Ectodermal cell (in vitro differentiated cells): ENCODE data around the gene OR2A14.
"Not testable (repeated sequence)": the region's sequence is repeated elsewhere in the genome, so short reads cannot be mapped to it uniquely, and the experiment has no call there.

ENCODE experiments used
- H3K27ac ChIP-seq: 2 replicates; pipeline ENCODE4 v1.7.0; 2013; ENCODE audit warnings: mild to moderate bottlenecking, low read depth, low read length; ENCODE audit not compliant: insufficient read depth, poor library complexity, severe bottlenecking
- H3K27me3 ChIP-seq: 2 replicates; pipeline ENCODE4 v1.7.0; 2013; ENCODE audit warnings: mild to moderate bottlenecking, low read length; ENCODE audit not compliant: insufficient read depth, control insufficient read depth, poor library complexity, severe bottlenecking
- H3K36me3 ChIP-seq: one replicate; pipeline ENCODE4 v1.7.0; 2013; ENCODE audit warnings: low read length; ENCODE audit not compliant: control insufficient read depth, insufficient read depth
- H3K4me1 ChIP-seq: one replicate; pipeline ENCODE4 v1.7.0; 2013; ENCODE audit warnings: low read length; ENCODE audit not compliant: control insufficient read depth, insufficient read depth
- H3K4me3 ChIP-seq: 2 replicates; pipeline ENCODE4 v1.7.0; 2013; ENCODE audit warnings: low read depth, low read length, control low read depth; ENCODE audit not compliant: insufficient read depth
- H3K9me3 ChIP-seq: 2 replicates; pipeline ENCODE4 v1.7.0; 2013; ENCODE audit warnings: mild to moderate bottlenecking, low read length, moderate library complexity; ENCODE audit not compliant: control insufficient read depth
- WGBS, 2 experiments: methylation state at CpG; one replicate each; pipeline ENCODE4 v1.1.7; 2013; ENCODE audit warnings: missing lambda C conversion rate in 2 of 2; 5-methylcytosine and 5-hydroxymethylcytosine counted together

Gene OR2A14

GRCh38 chr7:144142187-144142586 lies 19.2 kb downstream of the OR2A14 start:
- H3K4me3 ChIP-seq = no peak overlapping the region
- no peaks in the 10 kb centered on the region for H3K36me3 ChIP-seq
- 91 to 96% methylated on average over 3 of the region's 3 CpGs for WGBS, 2 experiments

GRCh38 chr7:144144426-144144825 lies 21.4 kb downstream of the OR2A14 start:
- Histone ChIP-seq H3K4me3 (no peak overlapping the region), H3K9me3 (no peaks in the 10 kb centered on the region), H3K27ac (no peak overlapping the region), H3K4me1 (no peaks in the 10 kb centered on the region), H3K36me3 (no peaks in the 10 kb centered on the region), H3K27me3 (no peaks in the 10 kb centered on the region)
- WGBS, 2 experiments = 94 to 97% methylated on average over 3 of the region's 3 CpGs

More at GRCh38 chr7:144142187-144142586, 19.2 kb downstream of the OR2A14 start:
- Histone ChIP-seq H3K27ac (no peak overlapping the region), H3K9me3 (no peaks in the 10 kb centered on the region), H3K4me1 (no peaks in the 10 kb centered on the region), H3K27me3 (no peaks in the 10 kb centered on the region)

GRCh38 chr7:144148224-144148827 lies 25.4 kb downstream of the OR2A14 start:
- WGBS, 2 experiments = 81 to 88% methylated on average over 2 of the region's 2 CpGs
- Histone ChIP-seq H3K27me3 (no peaks in the 10 kb centered on the region), H3K4me3 (no peak overlapping the region), H3K36me3 (no peaks in the 10 kb centered on the region), H3K9me3 (no peaks in the 10 kb centered on the region), H3K4me1 (no peaks in the 10 kb centered on the region), H3K27ac (no peak overlapping the region)

GRCh38 chr7:144158861-144159260 lies 35.9 kb downstream of the OR2A14 start:
- Histone ChIP-seq H3K4me1 (no peaks in the 10 kb centered on the region), H3K36me3 (no peaks in the 10 kb centered on the region), H3K27ac (no peak overlapping the region), H3K4me3 (no peak overlapping the region), H3K9me3 (no peaks in the 10 kb centered on the region), H3K27me3 (no peaks in the 10 kb centered on the region)
- WGBS, 2 experiments = 100% methylated on average over 1 of the region's 1 CpG

- 87 to 93% methylated on average over 2 of the region's 2 CpGs for WGBS, 2 experiments
- H3K27me3 ChIP-seq = no peaks in the 10 kb centered on the region
- no peaks in the 10 kb centered on the region for H3K36me3 ChIP-seq
- no peak overlapping the region for H3K27ac ChIP-seq
- no peak overlapping the region for H3K4me3 ChIP-seq
- H3K4me1 ChIP-seq = no peaks in the 10 kb centered on the region
- H3K9me3 ChIP-seq = no peaks in the 10 kb centered on the region
Measured at GRCh38 chr7:144164784-144165183, 41.8 kb downstream of the OR2A14 start.

- H3K4me1 ChIP-seq = not testable (repeated sequence)
- WGBS, 2 experiments = 92 to 94% methylated on average over 4 of the region's 4 CpGs
Measured at GRCh38 chr7:144171594-144172350, 48.8 kb downstream of the OR2A14 start.

GRCh38 chr7:144174613-144175012 lies 51.6 kb downstream of the OR2A14 start:
- Histone ChIP-seq H3K4me1 (no peaks in the 10 kb centered on the region), H3K36me3 (no peaks in the 10 kb centered on the region), H3K9me3 (no peaks in the 10 kb centered on the region), H3K27ac (no peak overlapping the region), H3K27me3 (no peaks in the 10 kb centered on the region), H3K4me3 (no peak overlapping the region)
- WGBS, 2 experiments = 85 to 89% methylated on average over 5 of the region's 5 CpGs

More at GRCh38 chr7:144171594-144172350, 48.8 kb downstream of the OR2A14 start:
- not testable (repeated sequence) for H3K27ac ChIP-seq, H3K36me3 ChIP-seq, H3K9me3 ChIP-seq, H3K27me3 ChIP-seq, H3K4me3 ChIP-seq

GRCh38 chr7:144178380-144179164 lies 55.6 kb downstream of the OR2A14 start:
- not testable (repeated sequence) for H3K9me3 ChIP-seq, H3K4me3 ChIP-seq, H3K36me3 ChIP-seq, H3K27me3 ChIP-seq, H3K27ac ChIP-seq, H3K4me1 ChIP-seq
- WGBS, 2 experiments = 4% methylated on average over 2 of the region's 10 CpGs; no CpG with 5 or more reads in 1 of the 2 experiments

GRCh38 chr7:144179165-144179479 lies 56.1 kb downstream of the OR2A14 start:
- not testable (repeated sequence) for H3K4me3 ChIP-seq, H3K36me3 ChIP-seq, H3K4me1 ChIP-seq, H3K27ac ChIP-seq, H3K27me3 ChIP-seq, H3K9me3 ChIP-seq
- WGBS, 2 experiments = no CpG with 5 or more reads among the region's 2 CpGs
